ENCODE measurements around the gene NEMF.
A peak's percentile ranks its signal among the peaks of the same experiment; 100 is the strongest.
"Not testable (repeated sequence)": the region's sequence is repeated elsewhere in the genome, so short reads cannot be mapped to it uniquely, and the experiment has no call there.

Gene NEMF
- total RNA-seq: 88.9 to 107 (median 106) reads per million in 3 donors

- Histone ChIP-seq H3K27me3 (replicated peaks; ENCODE audit: control insufficient read depth, insufficient read depth, low read length, poor library complexity, severe bottlenecking) (no peaks in the 10 kb centered on the region), H3K4me3 (ENCODE audit: insufficient read depth, low read depth, low read length, poor library complexity, severe bottlenecking) (peak within 1 kb of the TSS; percentile 100), H3K27ac (ENCODE audit: insufficient read depth, low read length, poor library complexity, severe bottlenecking) (peak within 1 kb of the TSS; percentile 84), H3K4me1 (ENCODE audit: control insufficient read depth, insufficient read depth, low read length, poor library complexity, severe bottlenecking) (peaks cover 13% of the 10 kb centered on the region), H3K9me3 (ENCODE audit: control insufficient read depth, low read length) (no peaks in the 10 kb centered on the region), H3K36me3 (ENCODE audit: control insufficient read depth, insufficient read depth, low read length) (peaks cover 17% of the 10 kb centered on the region)
- DNase-seq: peak; percentile 44 to 72 (median 58)
These were observed at the start of gene NEMF for GRCh38 chr14:49852301-49853157. TSS of gene NEMF (minus strand) at chr14:49852788. CDS start at chr14:49852753, 35 bp downstream.

- no peaks in the 10 kb centered on the region for H3K9me3 ChIP-seq (ENCODE audit: control insufficient read depth, low read length)
- H3K4me3 ChIP-seq (ENCODE audit: insufficient read depth, low read depth, low read length, poor library complexity, severe bottlenecking): no peak overlapping the region
- H3K27me3 ChIP-seq (replicated peaks; ENCODE audit: control insufficient read depth, insufficient read depth, low read length, poor library complexity, severe bottlenecking): no peaks in the 10 kb centered on the region
- H3K36me3 ChIP-seq (ENCODE audit: control insufficient read depth, insufficient read depth, low read length): no peaks in the 10 kb centered on the region
- no peak overlapping the region for H3K27ac ChIP-seq (ENCODE audit: insufficient read depth, low read length, poor library complexity, severe bottlenecking)
- DNase-seq: no peak
- H3K4me1 ChIP-seq (ENCODE audit: control insufficient read depth, insufficient read depth, low read length, poor library complexity, severe bottlenecking): peaks cover 12% of the 10 kb centered on the region
These were observed 48.4 kb upstream of the NEMF start for GRCh38 chr14:49900973-49901372.

DNA sequence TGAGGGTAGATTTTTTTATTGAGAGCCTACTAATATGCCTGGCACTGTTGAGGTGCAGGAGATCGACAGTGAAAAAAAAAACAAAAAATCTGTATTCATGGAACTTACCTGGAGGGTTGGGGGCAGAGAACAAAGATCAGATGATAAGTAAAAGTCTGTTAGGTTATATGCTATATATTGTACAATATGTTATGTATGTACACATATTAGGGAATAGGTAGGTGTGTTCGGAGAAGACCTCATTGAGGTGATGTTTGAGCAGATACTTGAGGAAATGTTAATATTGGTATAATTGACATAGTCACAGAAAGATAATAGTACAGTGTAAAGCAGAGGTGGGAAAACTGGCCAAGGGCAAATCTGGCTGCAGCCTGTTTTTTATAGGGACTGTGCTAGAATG lies 45.9 kb upstream of the NEMF start:
- H3K27me3 ChIP-seq (replicated peaks; ENCODE audit: control insufficient read depth, insufficient read depth, low read length, poor library complexity, severe bottlenecking): no peaks in the 10 kb centered on the region
- H3K9me3 ChIP-seq (ENCODE audit: control insufficient read depth, low read length): no peaks in the 10 kb centered on the region
- peaks cover 12% of the 10 kb centered on the region for H3K4me1 ChIP-seq (ENCODE audit: control insufficient read depth, insufficient read depth, low read length, poor library complexity, severe bottlenecking)
- H3K36me3 ChIP-seq (ENCODE audit: control insufficient read depth, insufficient read depth, low read length): peaks cover 5% of the 10 kb centered on the region
- peak overlapping the region; percentile 95 for H3K4me3 ChIP-seq (ENCODE audit: insufficient read depth, low read depth, low read length, poor library complexity, severe bottlenecking)
- DNase-seq: no peak
- H3K27ac ChIP-seq (ENCODE audit: insufficient read depth, low read length, poor library complexity, severe bottlenecking): peak overlapping the region; percentile 60

DNA sequence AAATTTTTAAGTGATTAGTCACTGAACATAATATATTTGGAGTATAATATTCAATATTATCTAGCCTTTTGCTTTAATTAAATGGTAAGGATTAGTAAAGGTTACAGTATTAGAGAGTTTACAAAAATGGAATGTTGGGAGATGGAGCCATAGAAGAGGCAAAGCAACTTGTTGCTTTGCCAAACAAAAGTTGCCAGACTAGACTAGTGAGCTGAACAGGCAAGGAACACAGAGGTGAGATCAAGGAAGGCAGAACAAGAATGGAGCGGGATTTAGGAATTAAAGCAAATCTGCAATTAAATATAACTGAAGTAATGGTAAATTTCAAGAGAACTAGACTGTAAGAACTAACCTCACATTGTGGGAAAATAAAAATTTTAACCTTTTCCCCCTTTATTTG lies 45.4 kb upstream of the NEMF start:
- Histone ChIP-seq H3K9me3 (ENCODE audit: control insufficient read depth, low read length) (no peaks in the 10 kb centered on the region), H3K27ac (ENCODE audit: insufficient read depth, low read length, poor library complexity, severe bottlenecking) (peak overlapping the region; percentile 60), H3K27me3 (replicated peaks; ENCODE audit: control insufficient read depth, insufficient read depth, low read length, poor library complexity, severe bottlenecking) (no peaks in the 10 kb centered on the region), H3K4me3 (ENCODE audit: insufficient read depth, low read depth, low read length, poor library complexity, severe bottlenecking) (peak overlapping the region; percentile 95), H3K36me3 (ENCODE audit: control insufficient read depth, insufficient read depth, low read length) (peaks cover 5% of the 10 kb centered on the region), H3K4me1 (ENCODE audit: control insufficient read depth, insufficient read depth, low read length, poor library complexity, severe bottlenecking) (peaks cover 12% of the 10 kb centered on the region)
- DNase-seq: no peak

DNA sequence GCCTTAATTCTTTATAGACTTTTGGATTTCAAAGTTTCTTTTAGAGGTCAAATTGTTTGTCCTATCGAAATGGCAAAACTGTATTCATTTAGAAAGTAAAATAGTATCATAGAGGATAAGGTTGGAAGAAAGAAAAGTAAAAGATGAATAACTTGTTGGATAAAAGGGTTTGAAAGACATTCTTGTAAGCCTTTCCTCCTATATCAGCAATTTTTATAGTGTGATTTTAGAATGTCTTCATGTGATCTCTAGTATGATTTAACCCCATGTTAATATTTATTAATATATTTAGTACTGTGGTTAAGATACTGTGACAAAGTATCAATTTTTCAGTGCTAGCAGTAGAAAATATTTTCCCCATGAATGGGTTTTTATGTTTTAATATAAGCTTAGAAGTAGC lies 44.8 kb upstream of the NEMF start:
- Histone ChIP-seq H3K4me1 (ENCODE audit: control insufficient read depth, insufficient read depth, low read length, poor library complexity, severe bottlenecking) (peaks cover 12% of the 10 kb centered on the region), H3K27ac (ENCODE audit: insufficient read depth, low read length, poor library complexity, severe bottlenecking) (peak overlapping the region; percentile 60), H3K4me3 (ENCODE audit: insufficient read depth, low read depth, low read length, poor library complexity, severe bottlenecking) (peak overlapping the region; percentile 95), H3K36me3 (ENCODE audit: control insufficient read depth, insufficient read depth, low read length) (peaks cover 5% of the 10 kb centered on the region), H3K27me3 (replicated peaks; ENCODE audit: control insufficient read depth, insufficient read depth, low read length, poor library complexity, severe bottlenecking) (no peaks in the 10 kb centered on the region), H3K9me3 (ENCODE audit: control insufficient read depth, low read length) (no peaks in the 10 kb centered on the region)
- DNase-seq: no peak

DNA sequence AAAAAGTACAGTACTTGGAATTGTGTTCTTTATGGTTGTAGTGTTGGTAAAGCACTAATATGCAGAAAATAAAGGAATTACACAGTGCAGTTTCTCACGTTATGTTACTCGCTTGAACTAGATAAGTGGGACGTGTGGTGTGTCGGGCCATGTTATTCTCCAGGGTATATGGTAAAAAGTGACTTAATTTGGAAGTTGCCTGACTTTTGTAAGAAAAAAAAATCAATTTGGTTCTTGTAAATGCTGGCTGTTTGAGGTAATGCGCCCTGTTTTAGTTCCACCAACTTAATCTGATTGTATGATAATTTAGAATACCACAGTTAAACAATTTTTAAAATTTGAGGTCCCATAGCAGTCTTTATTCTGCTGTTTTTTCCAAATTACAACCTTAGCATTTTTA lies 44.4 kb upstream of the NEMF start:
- H3K27me3 ChIP-seq (replicated peaks; ENCODE audit: control insufficient read depth, insufficient read depth, low read length, poor library complexity, severe bottlenecking): no peaks in the 10 kb centered on the region
- no peaks in the 10 kb centered on the region for H3K9me3 ChIP-seq (ENCODE audit: control insufficient read depth, low read length)
- H3K36me3 ChIP-seq (ENCODE audit: control insufficient read depth, insufficient read depth, low read length): peaks cover 5% of the 10 kb centered on the region
- H3K4me1 ChIP-seq (ENCODE audit: control insufficient read depth, insufficient read depth, low read length, poor library complexity, severe bottlenecking): peaks cover 15% of the 10 kb centered on the region
- peak overlapping the region; percentile 60 for H3K27ac ChIP-seq (ENCODE audit: insufficient read depth, low read length, poor library complexity, severe bottlenecking)
- no peak for DNase-seq
- peak overlapping the region; percentile 95 for H3K4me3 ChIP-seq (ENCODE audit: insufficient read depth, low read depth, low read length, poor library complexity, severe bottlenecking)

DNA sequence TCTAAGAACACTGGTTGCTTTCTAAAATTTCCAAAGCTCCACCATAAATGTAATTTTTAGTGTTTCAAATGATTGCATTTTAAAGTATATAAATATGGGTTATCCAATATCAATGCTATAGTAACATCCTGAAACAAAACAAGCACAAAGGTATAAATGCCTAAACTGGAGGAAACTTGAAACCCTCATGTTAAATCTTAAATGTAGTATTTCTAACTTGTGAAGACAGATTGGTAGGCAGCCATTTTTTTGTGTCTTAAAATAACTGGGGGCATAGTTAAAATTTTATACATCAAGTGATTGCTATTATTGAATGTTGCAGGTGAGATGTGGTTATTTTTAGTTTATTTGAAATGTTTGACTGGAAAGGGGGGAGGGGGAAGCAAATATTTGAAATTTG lies 43.7 kb upstream of the NEMF start:
- not testable (repeated sequence) for H3K9me3 ChIP-seq (ENCODE audit: control insufficient read depth, low read length); H3K27me3 ChIP-seq (replicated peaks; ENCODE audit: control insufficient read depth, insufficient read depth, low read length, poor library complexity, severe bottlenecking); DNase-seq; H3K36me3 ChIP-seq (ENCODE audit: control insufficient read depth, insufficient read depth, low read length)
- Histone ChIP-seq H3K4me1 (ENCODE audit: control insufficient read depth, insufficient read depth, low read length, poor library complexity, severe bottlenecking) (peaks cover 21% of the 10 kb centered on the region), H3K4me3 (ENCODE audit: insufficient read depth, low read depth, low read length, poor library complexity, severe bottlenecking) (peak overlapping the region; percentile 95), H3K27ac (ENCODE audit: insufficient read depth, low read length, poor library complexity, severe bottlenecking) (peak overlapping the region; percentile 99)

GRCh38 chr14:49895480-49895879 lies 42.9 kb upstream of the NEMF start:
- Histone ChIP-seq H3K9me3 (ENCODE audit: control insufficient read depth, low read length) (no peaks in the 10 kb centered on the region), H3K4me1 (ENCODE audit: control insufficient read depth, insufficient read depth, low read length, poor library complexity, severe bottlenecking) (peaks cover 21% of the 10 kb centered on the region), H3K27me3 (replicated peaks; ENCODE audit: control insufficient read depth, insufficient read depth, low read length, poor library complexity, severe bottlenecking) (no peaks in the 10 kb centered on the region), H3K27ac (ENCODE audit: insufficient read depth, low read length, poor library complexity, severe bottlenecking) (peak overlapping the region; percentile 99), H3K4me3 (ENCODE audit: insufficient read depth, low read depth, low read length, poor library complexity, severe bottlenecking) (peak overlapping the region; percentile 95), H3K36me3 (ENCODE audit: control insufficient read depth, insufficient read depth, low read length) (peaks cover 5% of the 10 kb centered on the region)
- DNase-seq: no peak

DNA sequence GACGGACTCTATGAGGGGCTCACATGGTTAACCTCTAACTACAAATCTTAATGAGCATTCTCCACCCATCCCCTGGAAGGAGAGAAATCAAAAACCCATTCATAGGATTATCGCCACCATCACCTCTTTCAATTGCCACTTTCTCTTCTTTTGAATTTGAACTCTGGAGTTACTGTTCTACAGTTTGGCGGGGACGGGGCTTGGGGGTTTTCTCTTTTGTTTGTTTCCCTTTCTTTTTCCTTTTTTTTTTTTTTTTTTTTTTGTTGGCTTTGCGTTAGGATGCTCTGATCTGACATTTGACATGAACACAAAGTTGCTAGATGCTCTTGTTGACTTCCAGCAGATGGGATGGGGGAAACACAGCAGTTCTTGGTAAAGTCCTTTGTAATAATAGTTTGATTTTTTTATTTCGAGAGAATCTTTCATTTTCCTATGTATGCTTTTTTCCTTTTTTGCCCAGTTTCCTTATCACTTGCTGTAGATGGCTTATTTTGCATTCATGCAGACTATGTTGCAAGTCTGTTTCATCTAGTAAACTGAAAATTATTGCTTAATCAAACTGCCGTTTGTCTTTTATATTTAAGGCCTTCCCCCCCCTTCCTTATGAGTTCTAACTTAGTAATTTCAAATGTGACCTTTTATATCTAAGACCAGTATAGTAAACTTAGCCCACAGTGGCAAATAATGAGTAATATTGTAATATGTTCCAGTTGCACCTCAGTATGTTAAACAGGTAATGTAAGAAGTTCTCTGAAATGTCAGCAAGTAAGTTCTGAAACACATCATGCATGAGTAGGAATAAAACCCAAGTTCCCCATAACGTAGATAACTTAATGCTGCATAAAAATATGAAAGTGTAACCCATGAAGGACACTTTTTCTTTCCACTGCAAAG lies 41.9 kb upstream of the NEMF start:
- H3K36me3 ChIP-seq (ENCODE audit: control insufficient read depth, insufficient read depth, low read length); DNase-seq; H3K9me3 ChIP-seq (ENCODE audit: control insufficient read depth, low read length); H3K27me3 ChIP-seq (replicated peaks; ENCODE audit: control insufficient read depth, insufficient read depth, low read length, poor library complexity, severe bottlenecking): not testable (repeated sequence)
- peak overlapping the region; percentile 95 for H3K4me3 ChIP-seq (ENCODE audit: insufficient read depth, low read depth, low read length, poor library complexity, severe bottlenecking)
- H3K27ac ChIP-seq (ENCODE audit: insufficient read depth, low read length, poor library complexity, severe bottlenecking): peak overlapping the region; percentile 99
- H3K4me1 ChIP-seq (ENCODE audit: control insufficient read depth, insufficient read depth, low read length, poor library complexity, severe bottlenecking): peaks cover 21% of the 10 kb centered on the region

All from effector memory CD4-positive, alpha-beta T cell (primary cell).